MM.1S (cell line): ENCODE data around the gene ARSI.

ENCODE experiments used
- EZH2 ChIP-seq: fragments of 300-600 bp; sonication (generic); optimal IDR thresholded peaks from 2 replicates; pipeline ENCODE3; 2017; ENCODE audit warnings: low read depth, mild to moderate bottlenecking, antibody characterized with exemption, low read length, mixed read lengths
- EZH2phosphoT487 ChIP-seq: fragments of 300-600 bp; sonication (generic); IDR thresholded peaks from 2 replicates; pipeline ENCODE4 v1.6.1; 2018; ENCODE audit warnings: antibody characterized with exemption, low read length
- TF ChIP-seq, protein P1 (sequence below): fragments of 300-600 bp; sonication (generic); IDR thresholded peaks from 2 replicates; pipeline ENCODE4 v1.5.1; 2016; ENCODE audit warnings: antibody characterized with exemption, low read length, mixed read lengths

DNA sequence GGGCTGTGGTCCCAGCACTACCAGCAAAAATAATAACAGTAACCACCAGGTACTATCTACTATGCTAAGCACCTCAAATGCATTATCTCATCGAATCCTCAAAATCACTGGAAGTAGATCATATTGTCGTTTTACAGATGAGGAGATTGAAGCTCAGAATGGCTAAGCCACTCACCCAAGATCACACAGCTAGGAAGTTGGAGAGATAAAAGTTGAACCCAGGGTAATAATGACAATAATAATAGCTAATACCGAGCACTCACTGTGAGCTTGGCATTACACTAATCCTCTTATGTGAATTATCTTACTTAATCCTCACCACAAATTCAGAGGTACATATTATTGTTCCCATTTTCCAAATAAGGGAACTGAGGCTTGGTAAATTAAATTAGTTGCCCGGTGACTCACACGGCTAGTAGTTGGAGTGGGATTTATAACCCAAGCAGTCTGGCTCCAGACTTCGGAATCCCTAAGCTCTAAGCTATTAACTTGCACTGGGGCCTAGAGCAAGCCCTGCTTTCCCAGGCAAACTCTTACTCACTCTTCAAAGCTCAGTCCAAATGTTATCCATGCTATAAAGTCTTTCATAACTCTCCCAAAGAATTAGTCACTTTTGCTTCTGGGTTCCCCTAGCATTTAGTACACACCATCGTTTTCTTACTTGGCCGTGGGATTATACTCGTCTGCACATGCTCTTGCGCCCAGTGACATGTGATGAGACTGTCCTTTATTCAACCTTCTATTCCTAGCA, 3.8 kb downstream of the ARSI start:
- TF ChIP-seq, protein P1, sequence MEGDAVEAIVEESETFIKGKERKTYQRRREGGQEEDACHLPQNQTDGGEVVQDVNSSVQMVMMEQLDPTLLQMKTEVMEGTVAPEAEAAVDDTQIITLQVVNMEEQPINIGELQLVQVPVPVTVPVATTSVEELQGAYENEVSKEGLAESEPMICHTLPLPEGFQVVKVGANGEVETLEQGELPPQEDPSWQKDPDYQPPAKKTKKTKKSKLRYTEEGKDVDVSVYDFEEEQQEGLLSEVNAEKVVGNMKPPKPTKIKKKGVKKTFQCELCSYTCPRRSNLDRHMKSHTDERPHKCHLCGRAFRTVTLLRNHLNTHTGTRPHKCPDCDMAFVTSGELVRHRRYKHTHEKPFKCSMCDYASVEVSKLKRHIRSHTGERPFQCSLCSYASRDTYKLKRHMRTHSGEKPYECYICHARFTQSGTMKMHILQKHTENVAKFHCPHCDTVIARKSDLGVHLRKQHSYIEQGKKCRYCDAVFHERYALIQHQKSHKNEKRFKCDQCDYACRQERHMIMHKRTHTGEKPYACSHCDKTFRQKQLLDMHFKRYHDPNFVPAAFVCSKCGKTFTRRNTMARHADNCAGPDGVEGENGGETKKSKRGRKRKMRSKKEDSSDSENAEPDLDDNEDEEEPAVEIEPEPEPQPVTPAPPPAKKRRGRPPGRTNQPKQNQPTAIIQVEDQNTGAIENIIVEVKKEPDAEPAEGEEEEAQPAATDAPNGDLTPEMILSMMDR = no peak
- TF ChIP-seq EZH2phosphoT487 = no peak
- TF ChIP-seq EZH2 = no peak
